Trophoblast cell (in vitro differentiated cells and primary cell): Measurements from ENCODE around the gene MT1B.

ENCODE experiments used
- DNase-seq, 2 donors: peaks; one replicate each; pipeline ENCODE4 v3.0.0-alpha.2; 2016
- H2AFZ ChIP-seq: 2 replicates; pipeline ENCODE4 v1.6.1; 2013; ENCODE audit warnings: low read length, moderate library complexity, mild to moderate bottlenecking; ENCODE audit not compliant: insufficient read depth, poor library complexity
- H2AK5ac ChIP-seq: 2 replicates; pipeline ENCODE4 v1.6.1; 2013; ENCODE audit warnings: mild to moderate bottlenecking, low read length
- H2BK120ac ChIP-seq: 2 replicates; pipeline ENCODE4 v1.6.1; 2013; ENCODE audit warnings: low read length, mild to moderate bottlenecking, moderate library complexity; ENCODE audit not compliant: insufficient read depth, poor library complexity
- H2BK12ac ChIP-seq: 2 replicates; pipeline ENCODE4 v1.6.1; 2013; ENCODE audit warnings: mild to moderate bottlenecking, low read length, moderate library complexity
- H2BK5ac ChIP-seq: 2 replicates; pipeline ENCODE4 v1.6.1; 2013; ENCODE audit warnings: low read length, low read depth, moderate library complexity, mild to moderate bottlenecking; ENCODE audit not compliant: poor library complexity
- H3K14ac ChIP-seq: 2 replicates; pipeline ENCODE4 v1.6.1; 2013; ENCODE audit warnings: mild to moderate bottlenecking, low read length
- H3K18ac ChIP-seq: 2 replicates; pipeline ENCODE4 v1.6.1; 2013; ENCODE audit warnings: mild to moderate bottlenecking, low read length
- H3K23ac ChIP-seq: 2 replicates; pipeline ENCODE4 v1.6.1; 2013; ENCODE audit warnings: low read length
- H3K27ac ChIP-seq: 2 replicates; pipeline ENCODE4 v1.5.1; 2013; ENCODE audit warnings: low read depth, mild to moderate bottlenecking, inconsistent platforms, low read length, moderate library complexity
- H3K27me3 ChIP-seq: 2 replicates; pipeline ENCODE4 v1.6.1; 2013; ENCODE audit warnings: inconsistent platforms, mild to moderate bottlenecking, low read length, moderate library complexity; ENCODE audit not compliant: insufficient read depth
- H3K36me3 ChIP-seq, 2 experiments: 1 replicate in 1 of 2; 2 replicates in 1 of 2; pipeline ENCODE4 v1.6.1; 2013; ENCODE audit warnings: low read length in 2 of 2, mild to moderate bottlenecking in 2 of 2, moderate library complexity in 1 of 2; ENCODE audit not compliant: insufficient read depth in 2 of 2, control insufficient read depth in 1 of 2
- H3K4ac ChIP-seq: 2 replicates; pipeline ENCODE4 v1.6.1; 2013; ENCODE audit warnings: low read depth, mild to moderate bottlenecking, low read length, moderate library complexity
- H3K4me1 ChIP-seq, 2 experiments: 1 replicate in 1 of 2; 2 replicates in 1 of 2; pipeline ENCODE4 v1.6.1; 2013; ENCODE audit warnings: low read length in 2 of 2, mild to moderate bottlenecking in 2 of 2, moderate library complexity in 1 of 2; ENCODE audit not compliant: insufficient read depth in 2 of 2, control insufficient read depth in 1 of 2
- H3K4me2 ChIP-seq: 2 replicates; pipeline ENCODE4 v1.6.1; 2013; ENCODE audit warnings: inconsistent platforms, mild to moderate bottlenecking, low read length, moderate library complexity
- H3K4me3 ChIP-seq: 2 replicates; pipeline ENCODE4 v1.5.1; 2013; ENCODE audit warnings: mild to moderate bottlenecking, low read depth, low read length, inconsistent platforms
- H3K79me1 ChIP-seq: one replicate; pipeline ENCODE4 v1.6.1; 2013; ENCODE audit warnings: low read length
- H3K79me2 ChIP-seq: 2 replicates; pipeline ENCODE4 v1.6.1; 2013; ENCODE audit warnings: low read length, mild to moderate bottlenecking; ENCODE audit not compliant: control insufficient read depth, insufficient read depth, poor library complexity
- H3K9ac ChIP-seq: 2 replicates; pipeline ENCODE4 v1.6.1; 2013; ENCODE audit warnings: mild to moderate bottlenecking, low read length
- H3K9me3 ChIP-seq: 2 replicates; pipeline ENCODE4 v1.6.1; 2013; ENCODE audit warnings: low read depth, mild to moderate bottlenecking, control low read depth, inconsistent platforms, low read length; ENCODE audit not compliant: insufficient read depth
- H4K12ac ChIP-seq: 2 replicates; pipeline ENCODE4 v1.6.1; 2013; ENCODE audit warnings: low read depth, mild to moderate bottlenecking, low read length, moderate library complexity
- H4K8ac ChIP-seq: 2 replicates; pipeline ENCODE4 v1.6.1; 2013; ENCODE audit warnings: low read depth, mild to moderate bottlenecking, low read length, moderate library complexity
- H4K91ac ChIP-seq: one replicate; pipeline ENCODE4 v1.6.1; 2013; ENCODE audit warnings: low read depth, mild to moderate bottlenecking, low read length, moderate library complexity
- WGBS: extraction: QIAGEN DNeasy Blood & Tissue Kit; methylation state at CpG from one replicate; pipeline ENCODE4 v1.1.7; 2013; ENCODE audit warnings: missing lambda C conversion rate; ENCODE audit not compliant: insufficient read length, insufficient coverage; ENCODE audit errors: extremely low coverage; 5-methylcytosine and 5-hydroxymethylcytosine counted together

MT1B gene

GRCh38 chr16:56625140-56625942 is 26.3 kb upstream of the MT1B start, which contains the start of gene MT1E:
MT1E (plus strand) TSS chr16:56625781; CDS start chr16:56625852, 71 bp downstream.
- H3K18ac ChIP-seq = no peak within 1 kb of the TSS
- H2BK12ac ChIP-seq = no peak within 1 kb of the TSS
- no CpG with 5 or more reads among the region's 62 CpGs for WGBS
- H2AFZ ChIP-seq = peak within 1 kb of the TSS; percentile 14
- no peak within 1 kb of the TSS for H3K23ac ChIP-seq
- H3K79me2 ChIP-seq = no peaks in the 10 kb centered on the region
- peaks cover 10% of the 10 kb centered on the region for H3K9me3 ChIP-seq
- no peak within 1 kb of the TSS for H3K4ac ChIP-seq
- H3K9ac ChIP-seq = no peak within 1 kb of the TSS
- peaks cover 1% of the 10 kb centered on the region for H3K79me1 ChIP-seq
- peak within 1 kb of the TSS; percentile 63 for H3K4me3 ChIP-seq
- no peak within 1 kb of the TSS for H2AK5ac ChIP-seq
- no peak within 1 kb of the TSS for H4K91ac ChIP-seq
- H3K36me3 ChIP-seq = no peaks in the 10 kb centered on the region
- no peak within 1 kb of the TSS for H2BK120ac ChIP-seq
- H3K27me3 ChIP-seq = peaks cover 19% of the 10 kb centered on the region
- H3K27ac ChIP-seq = no peak within 1 kb of the TSS
- H3K4me1 ChIP-seq = peaks cover 12 to 20% of the 10 kb centered on the region in 2 experiments
- peak within 1 kb of the TSS; percentile 79 for H3K4me2 ChIP-seq
- H2BK5ac ChIP-seq = no peak within 1 kb of the TSS
- peak; percentile 57 to 88 for DNase-seq
- H4K8ac ChIP-seq = peak within 1 kb of the TSS; percentile 17
- H4K12ac ChIP-seq = no peak within 1 kb of the TSS
- no peak within 1 kb of the TSS for H3K14ac ChIP-seq

DNA sequence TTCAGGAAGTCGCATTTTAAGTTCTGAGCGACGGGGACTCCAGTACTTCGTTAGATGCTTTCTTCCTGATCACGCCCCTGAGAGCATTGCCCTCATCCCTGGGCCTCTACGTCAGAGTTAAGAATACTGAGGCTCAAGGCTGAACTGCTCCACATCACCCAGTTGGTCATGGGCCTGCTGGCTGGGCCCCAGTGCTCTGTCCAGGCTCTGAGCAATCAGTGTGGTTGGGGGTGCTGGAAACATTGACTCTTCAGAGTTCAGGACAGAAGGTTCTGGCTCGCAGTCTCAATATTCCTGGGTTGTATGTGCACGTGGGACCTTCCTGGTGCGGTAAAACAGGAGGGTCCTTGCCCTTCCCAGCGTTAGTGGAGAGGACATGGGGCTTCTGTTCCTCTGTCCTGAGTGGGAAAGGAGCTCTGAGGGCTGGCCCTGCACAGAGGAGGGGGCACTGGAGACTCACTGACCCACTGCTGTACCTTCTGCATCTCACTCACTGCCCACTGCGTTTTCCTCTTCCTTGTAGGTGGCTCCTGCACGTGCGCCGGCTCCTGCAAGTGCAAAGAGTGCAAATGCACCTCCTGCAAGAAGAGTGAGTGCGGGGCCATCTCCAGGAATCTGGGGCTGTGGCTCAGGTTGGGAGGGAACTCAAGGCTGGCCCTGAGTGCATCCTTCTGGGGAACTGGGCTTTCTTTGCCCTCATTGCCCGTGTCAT is 25.6 kb upstream of the MT1B start:
- Histone ChIP-seq H2AK5ac (no peak overlapping the region), H4K8ac (peak overlapping the region; percentile 17), H3K4ac (no peak overlapping the region), H2BK12ac (no peak overlapping the region), H3K79me1 (peaks cover 1% of the 10 kb centered on the region), H3K4me2 (peak overlapping the region; percentile 79), H3K27ac (no peak overlapping the region), H3K4me3 (no peak overlapping the region), H3K9ac (no peak overlapping the region), H3K27me3 (peaks cover 23% of the 10 kb centered on the region), H3K18ac (no peak overlapping the region), H3K36me3 (no peaks in the 10 kb centered on the region), H4K91ac (no peak overlapping the region), H3K79me2 (no peaks in the 10 kb centered on the region), H3K14ac (no peak overlapping the region), H3K23ac (no peak overlapping the region), H4K12ac (no peak overlapping the region), H2AFZ (no peak overlapping the region), H3K4me1 (peaks cover 12 to 20% of the 10 kb centered on the region in 2 experiments), H2BK120ac (no peak overlapping the region), H2BK5ac (no peak overlapping the region), H3K9me3 (peaks cover 10% of the 10 kb centered on the region)
- no peak for DNase-seq
- WGBS = no CpG with 5 or more reads among the region's 16 CpGs

GRCh38 chr16:56626685-56627084 is 25.0 kb upstream of the MT1B start:
- Histone ChIP-seq H2BK120ac (no peak overlapping the region), H3K4me2 (no peak overlapping the region), H2AFZ (no peak overlapping the region), H2BK12ac (no peak overlapping the region), H4K8ac (no peak overlapping the region), H3K9me3 (peaks cover 11% of the 10 kb centered on the region), H3K9ac (no peak overlapping the region), H3K27ac (no peak overlapping the region), H2BK5ac (no peak overlapping the region), H3K14ac (no peak overlapping the region), H3K18ac (no peak overlapping the region), H3K79me1 (peaks cover 1% of the 10 kb centered on the region), H2AK5ac (no peak overlapping the region), H4K12ac (no peak overlapping the region), H3K27me3 (peaks cover 29% of the 10 kb centered on the region), H3K4me3 (no peak overlapping the region), H3K4ac (no peak overlapping the region), H4K91ac (no peak overlapping the region), H3K23ac (no peak overlapping the region), H3K36me3 (no peaks in the 10 kb centered on the region), H3K79me2 (no peaks in the 10 kb centered on the region), H3K4me1 (peaks cover 12 to 20% of the 10 kb centered on the region in 2 experiments)
- no CpG with 5 or more reads among the region's 7 CpGs for WGBS
- no peak for DNase-seq

DNA sequence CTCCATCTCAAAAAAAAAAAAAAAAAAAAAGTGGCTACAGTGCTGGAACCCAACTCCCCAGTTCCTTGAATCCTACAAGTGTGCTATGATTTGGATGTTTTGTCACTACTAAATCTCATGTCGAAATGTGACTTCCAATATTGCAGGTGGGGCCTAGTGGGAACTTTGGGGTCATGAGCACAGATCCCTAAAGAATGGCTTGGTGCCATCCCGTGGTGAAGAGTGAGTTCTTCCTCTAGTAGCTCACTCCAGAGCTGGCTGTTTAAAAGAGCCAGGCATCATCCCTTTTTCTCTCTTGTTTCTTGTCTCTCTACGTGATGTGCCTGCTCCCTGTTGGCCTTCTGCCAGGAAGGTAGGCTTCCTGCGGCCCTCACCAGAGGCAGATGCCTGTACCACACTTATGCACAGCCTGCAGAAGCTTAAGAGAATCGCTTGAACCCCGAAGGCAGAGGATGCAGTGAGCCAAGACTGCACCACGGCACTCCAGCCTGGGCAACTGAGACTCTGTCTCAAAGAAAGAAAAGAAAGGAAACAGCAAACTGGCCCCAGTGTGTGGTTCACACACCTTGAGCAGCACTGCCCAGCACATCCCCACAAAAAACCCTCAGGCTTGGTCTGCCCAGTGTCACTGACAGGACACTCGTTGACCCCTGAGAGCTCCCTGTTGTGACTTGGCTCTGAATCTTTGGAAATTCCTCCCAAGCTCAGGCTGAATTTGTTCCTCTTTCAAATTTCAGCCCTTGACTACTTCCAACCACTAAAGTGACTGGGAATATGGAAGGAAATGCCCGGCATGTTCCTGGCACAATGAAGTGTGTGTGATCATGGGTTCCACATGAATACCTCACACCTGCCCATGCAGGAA is 23.0 kb upstream of the MT1B start:
- DNase-seq = no peak
- H2AK5ac ChIP-seq = no peak overlapping the region

More for the DNA sequence above, 23.0 kb upstream of the MT1B start:
- Histone ChIP-seq H3K4ac (no peak overlapping the region), H2BK120ac (no peak overlapping the region), H3K4me2 (no peak overlapping the region), H3K27me3 (peaks cover 48% of the 10 kb centered on the region), H2AFZ (no peak overlapping the region), H3K4me3 (no peak overlapping the region), H3K27ac (no peak overlapping the region), H4K91ac (no peak overlapping the region), H3K79me2 (no peaks in the 10 kb centered on the region), H4K12ac (no peak overlapping the region), H4K8ac (no peak overlapping the region), H3K23ac (no peak overlapping the region), H3K9ac (no peak overlapping the region), H2BK5ac (no peak overlapping the region), H3K9me3 (peaks cover 13% of the 10 kb centered on the region), H3K36me3 (no peaks in the 10 kb centered on the region), H3K79me1 (peaks cover 1% of the 10 kb centered on the region), H2BK12ac (no peak overlapping the region), H3K4me1 (peaks cover 12 to 24% of the 10 kb centered on the region in 2 experiments), H3K18ac (no peak overlapping the region), H3K14ac (no peak overlapping the region)
- WGBS = no CpG with 5 or more reads among the region's 9 CpGs
